Activated CD4-positive, alpha-beta memory T cell treated with anti-CD3 and anti-CD28 coated beads, Interleukin-2, amount 10 ng/mL, durations not matched to agents 7 days and 5 days (primary cell): ENCODE measurements around the gene PLA2G2E. TPM values are rescaled to one million over a fixed set of nuclear protein-coding genes. Genes with fewer than 3 reads are reported as not detected.

Source experiments
- CTCF ChIA-PET: fragments of 350-600 bp; sonication (Branson Sonifier 250); formaldehyde crosslinking; loops from one replicate; lab custom pipeline; 2021; ENCODE audit warnings: antibody characterized with exemption, inconsistent platforms; lab: Charles Lee
- POLR2A ChIA-PET: fragments of 350-600 bp; sonication (Branson Sonifier 250); formaldehyde crosslinking; loops from one replicate; lab custom pipeline; 2021; ENCODE audit warnings: antibody characterized with exemption; lab: Charles Lee
- DNase-seq: peaks from one replicate; pipeline ENCODE4 v3.0.0-alpha.2; 2020
- H3K27ac Mint-ChIP-seq: one replicate; pipeline ENCODE4 v1.8.0; 2021; ENCODE audit warnings: mild to moderate bottlenecking, mixed read lengths
- H3K27me3 Mint-ChIP-seq: one replicate; pipeline ENCODE4 v1.8.0; 2021; ENCODE audit warnings: mixed read lengths
- H3K36me3 Mint-ChIP-seq: one replicate; pipeline ENCODE4 v1.8.0; 2021; ENCODE audit warnings: low read depth, mixed read lengths
- H3K4me1 Mint-ChIP-seq: one replicate; pipeline ENCODE4 v1.8.0; 2021; ENCODE audit warnings: mixed read lengths
- H3K4me3 Mint-ChIP-seq: one replicate; pipeline ENCODE4 v1.8.0; 2021; ENCODE audit warnings: mild to moderate bottlenecking, mixed read lengths
- H3K9me3 Mint-ChIP-seq: one replicate; pipeline ENCODE4 v1.8.0; 2021; ENCODE audit warnings: mixed read lengths
- total RNA-seq, 2 experiments: library from RNA; stranded (reverse); gene quantifications; one replicate each; pipeline ENCODE4 v1.2.3, GENCODE V29; 2021

Gene PLA2G2E
- total RNA-seq, 2 experiments from 2014 or later: not detected

- peaks cover 33% of the 10 kb centered on the region for H3K27me3 Mint-ChIP-seq
- no peaks in the 10 kb centered on the region for H3K9me3 Mint-ChIP-seq
- ChIA-PET POLR2A (no interaction called here), CTCF (interaction anchor here (1.0 to 1.5 kb wide), 2 partner anchors 10 to 11 kb away, joined by 3 to 9 read pairs; partner anchors contain the start of gene OTUD3)
- no peak overlapping the region for H3K27ac Mint-ChIP-seq
- DNase-seq: no peak
- H3K36me3 Mint-ChIP-seq: no peaks in the 10 kb centered on the region
- H3K4me1 Mint-ChIP-seq: no peaks in the 10 kb centered on the region
- no peak overlapping the region for H3K4me3 Mint-ChIP-seq
Observed at GRCh38 chr1:19872190-19872589, 51.2 kb downstream of the PLA2G2E start.

Other genes starting within 250 kb of the PLA2G2E start
- 10 to 100 TPM; 16.3 to 16.9 TPM for gene TMCO4, start 123.7 kb downstream of the PLA2G2E start, total RNA-seq
- gene RNF186, start 108.3 kb downstream of the PLA2G2E start, total RNA-seq: not detected
- gene OTUD3, start 41.2 kb downstream of the PLA2G2E start, total RNA-seq: 1 to 10 TPM; 6.7 to 7.6 TPM
- gene PLA2G2A, start 56.0 kb upstream of the PLA2G2E start, total RNA-seq: not detected
- gene PLA2G5, start 146.6 kb upstream of the PLA2G2E start, total RNA-seq: not detected
- not detected for gene PLA2G2D, start 195.9 kb upstream of the PLA2G2E start, total RNA-seq
- not detected for gene PLA2G2F, start 215.7 kb upstream of the PLA2G2E start, total RNA-seq